Epithelial cell of proximal tubule (primary cell): ENCODE data around the gene TMEM121. TPM values are rescaled to one million over a fixed set of nuclear protein-coding genes. Genes with fewer than 3 reads are reported as not detected.

Experiments used
- DNase-seq: peaks from one replicate; pipeline ENCODE4 v3.0.0-alpha.2; 2011; ENCODE audit warnings: low read depth
- H3K4me3 ChIP-seq: 2 replicates; pipeline ENCODE4 v1.5.1; 2011; ENCODE audit warnings: low read depth, mild to moderate bottlenecking, low read length
- CTCF ChIP-seq: conservative IDR thresholded peaks from 2 replicates; pipeline ENCODE4 v1.5.1; 2012; ENCODE audit warnings: low read depth, mild to moderate bottlenecking, low read length
- total RNA-seq: library from RNA; depleted of rRNA; stranded (reverse); fragments of >200 nt; gene quantifications from 2 replicates; pipeline ENCODE4 v1.2.3, GENCODE V29; 2015

TMEM121 gene
- total RNA-seq, 1 donor from 2014 or later, result 5.6 TPM

DNA sequence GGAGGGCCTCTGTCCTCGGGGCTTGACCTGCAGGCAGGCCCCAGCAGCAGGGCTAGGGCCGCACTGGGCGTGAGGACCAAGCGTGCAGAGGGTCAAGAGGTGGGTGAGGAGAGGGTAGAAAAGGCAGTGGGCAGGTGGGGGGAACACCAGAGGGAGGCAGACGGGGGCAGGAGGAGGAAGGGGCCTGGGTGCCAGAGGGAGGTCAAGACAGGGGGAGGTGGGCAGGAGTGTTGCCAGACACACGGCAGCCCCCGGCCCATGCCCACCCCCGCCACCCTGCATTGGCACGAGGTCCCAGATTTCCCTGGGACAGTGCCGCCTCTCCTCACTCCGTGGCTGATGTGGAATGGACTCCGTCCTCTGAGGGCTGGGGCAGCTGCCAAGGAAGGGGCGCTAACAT, 8.2 kb downstream of the TMEM121 start:
- DNase-seq, result no peak
- no peak overlapping the region for H3K4me3 ChIP-seq
- no peak for TF ChIP-seq CTCF

GRCh38 chr14:105536051-105536450, 9.7 kb downstream of the TMEM121 start:
- DNase-seq, result no peak
- no peak for TF ChIP-seq CTCF
- H3K4me3 ChIP-seq, result no peak overlapping the region

DNA sequence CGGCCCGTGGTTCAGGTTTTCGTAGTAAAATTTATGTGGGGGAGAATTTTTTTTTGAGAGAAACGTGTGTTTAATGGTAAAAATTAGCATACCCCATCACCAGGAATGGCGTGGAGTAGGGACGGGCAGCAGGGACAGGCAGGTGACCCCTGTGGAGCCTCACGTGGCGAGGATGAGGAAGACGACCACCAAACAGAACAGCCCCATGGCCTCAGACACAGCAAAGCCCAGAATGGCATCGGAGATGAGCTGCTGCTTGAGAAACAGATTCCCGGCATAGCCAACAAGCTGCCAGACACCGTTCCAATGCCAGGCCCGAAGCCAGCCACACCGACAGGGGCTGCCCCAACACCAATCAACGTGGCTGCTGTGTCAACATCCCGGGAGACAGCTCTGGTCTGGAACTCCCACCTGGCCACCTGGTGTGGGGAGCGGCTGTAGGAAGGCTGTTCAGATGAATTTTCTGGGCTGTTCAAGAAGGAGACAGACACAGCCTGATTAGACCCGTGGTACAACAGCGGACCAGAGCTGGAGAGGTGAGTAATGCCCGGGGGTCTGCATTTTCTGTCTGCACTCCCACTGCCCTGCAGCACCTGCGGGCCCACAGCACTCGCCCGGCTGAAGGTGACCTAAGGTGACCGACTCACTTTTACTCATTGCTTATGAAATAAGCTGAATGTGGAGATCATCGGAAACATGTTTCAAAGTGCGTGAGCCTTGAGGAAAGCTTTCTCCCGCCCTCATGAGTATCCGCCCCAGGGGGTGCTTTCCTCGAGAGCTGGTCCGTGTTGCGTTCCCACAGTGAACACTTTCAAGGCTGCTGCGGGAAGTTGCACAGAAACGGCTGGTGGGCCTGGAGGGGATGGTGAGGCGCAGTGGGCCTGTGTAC, 10.6 kb downstream of the TMEM121 start:
- no peak for DNase-seq
- TF ChIP-seq CTCF, result no peak
- no peak overlapping the region for H3K4me3 ChIP-seq

DNA sequence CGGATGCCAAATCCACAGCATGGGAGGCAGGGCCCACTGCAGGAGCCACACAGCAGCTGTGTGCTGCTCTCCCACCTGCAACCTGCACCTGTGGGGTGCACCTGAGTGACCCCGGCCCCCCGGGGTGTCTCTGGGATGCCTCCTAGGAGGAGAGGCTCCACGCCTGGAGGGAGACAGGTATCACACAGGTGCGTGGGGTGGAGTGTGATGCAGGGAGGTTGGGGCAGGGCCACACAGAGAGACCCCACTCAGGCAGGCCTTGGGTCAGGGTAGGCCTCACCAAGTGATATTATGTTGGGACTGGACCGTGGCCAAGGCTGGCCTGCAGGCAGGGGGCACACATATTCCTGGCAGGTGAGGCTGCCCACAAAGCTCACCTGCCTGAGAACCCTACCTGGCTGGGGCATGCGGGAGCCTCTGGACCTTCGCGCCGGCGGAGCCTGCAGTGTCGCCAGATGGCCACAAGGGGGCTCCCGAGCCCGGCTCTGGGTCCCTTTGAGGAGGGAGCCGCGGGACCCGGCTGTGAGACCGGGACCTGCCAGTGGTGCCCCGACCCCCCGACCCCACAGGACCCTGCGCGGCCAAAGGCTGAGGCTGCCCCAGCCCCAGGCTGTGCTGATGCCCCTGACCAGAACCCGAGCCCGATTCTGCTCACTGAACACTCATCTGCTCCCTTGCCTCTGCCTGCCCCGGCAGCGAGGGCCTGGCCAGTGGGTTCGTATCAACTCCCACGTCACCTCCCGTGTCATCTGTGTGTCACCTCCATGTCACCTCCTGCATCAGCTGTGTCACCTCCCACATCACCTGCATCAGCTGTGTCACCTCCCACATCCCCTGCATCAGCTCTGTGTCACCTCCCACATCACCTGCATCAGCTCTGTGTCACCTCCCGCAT, 11.4 kb downstream of the TMEM121 start:
- no peak overlapping the region for H3K4me3 ChIP-seq
- no peak for DNase-seq
- peak; percentile 78 for TF ChIP-seq CTCF

- H3K4me3 ChIP-seq, result no peak overlapping the region
- no peak for DNase-seq
- no peak for TF ChIP-seq CTCF
Measured at GRCh38 chr14:105538481-105539049, 12.2 kb downstream of the TMEM121 start.

DNA sequence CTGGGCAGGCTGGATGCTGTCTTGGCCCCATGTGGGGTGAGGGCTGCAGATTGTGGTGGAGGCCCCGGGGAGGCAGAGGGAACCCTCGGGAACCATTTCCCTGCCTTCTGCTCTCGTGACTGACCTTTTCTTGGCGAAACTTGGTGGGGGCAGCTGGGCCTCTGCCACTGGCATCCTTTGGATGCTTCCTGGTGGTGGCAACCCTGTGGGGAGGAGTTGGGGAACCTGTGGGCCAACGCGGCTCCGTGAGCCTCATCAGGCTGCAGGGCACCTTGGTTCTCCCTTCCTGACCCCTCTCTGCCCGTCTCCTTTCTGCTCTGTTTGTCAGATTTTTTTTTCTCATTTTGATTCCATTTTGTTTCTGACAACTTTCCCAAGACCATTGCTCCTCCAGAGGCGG, 14.4 kb downstream of the TMEM121 start:
- DNase-seq, result no peak
- TF ChIP-seq CTCF, result no peak
- no peak overlapping the region for H3K4me3 ChIP-seq
